Fibroblast of villous mesenchyme (primary cell): ENCODE measurements around the gene ABCA12. TPM values are rescaled to one million over a fixed set of nuclear protein-coding genes. Genes with fewer than 3 reads are reported as not detected.

Experiments used
- DNase-seq: peaks from one replicate; pipeline ENCODE4 v3.0.0-alpha.2; 2010; ENCODE audit warnings: low read depth
- H3K4me3 ChIP-seq: 2 replicates; pipeline ENCODE4 v1.5.1; 2011; ENCODE audit warnings: low read depth, mild to moderate bottlenecking, low read length
- CTCF ChIP-seq: IDR thresholded peaks from 2 replicates; pipeline ENCODE4 v1.5.1; 2012; ENCODE audit warnings: low read depth, mild to moderate bottlenecking, low read length; ENCODE audit not compliant: insufficient read depth
- total RNA-seq: library from RNA; depleted of rRNA; stranded (reverse); fragments of >200 nt; gene quantifications from 2 replicates; pipeline ENCODE4 v1.2.3, GENCODE V29; 2012

The ABCA12 gene
- total RNA-seq, 1 donor, result under 0.01 TPM

DNA sequence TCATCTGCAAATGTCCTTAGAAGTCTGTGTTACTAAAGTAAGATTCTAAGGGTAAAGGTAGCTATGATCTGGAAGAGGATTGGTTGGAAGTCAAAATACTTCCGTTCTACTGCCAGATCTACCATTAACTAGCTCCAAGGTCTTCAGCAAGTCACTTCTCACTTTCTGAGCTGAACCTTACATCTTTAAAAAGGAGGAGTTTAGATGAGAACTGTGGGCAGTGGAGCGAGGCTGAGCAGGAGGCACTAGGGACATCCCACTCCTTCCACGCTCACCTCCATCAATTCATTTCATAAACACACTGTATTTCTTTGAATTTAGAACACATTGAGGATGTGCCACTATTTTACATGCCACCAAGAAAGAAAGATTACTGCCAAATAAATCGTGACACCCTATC is 143.0 kb downstream of the ABCA12 start:
- TF ChIP-seq CTCF, result no peak
- no peak overlapping the region for H3K4me3 ChIP-seq
- no peak for DNase-seq

- DNase-seq, result no peak
- no peak for TF ChIP-seq CTCF
These were observed 145.5 kb downstream of the ABCA12 start for GRCh38 chr2:214992911-214993310.

DNA sequence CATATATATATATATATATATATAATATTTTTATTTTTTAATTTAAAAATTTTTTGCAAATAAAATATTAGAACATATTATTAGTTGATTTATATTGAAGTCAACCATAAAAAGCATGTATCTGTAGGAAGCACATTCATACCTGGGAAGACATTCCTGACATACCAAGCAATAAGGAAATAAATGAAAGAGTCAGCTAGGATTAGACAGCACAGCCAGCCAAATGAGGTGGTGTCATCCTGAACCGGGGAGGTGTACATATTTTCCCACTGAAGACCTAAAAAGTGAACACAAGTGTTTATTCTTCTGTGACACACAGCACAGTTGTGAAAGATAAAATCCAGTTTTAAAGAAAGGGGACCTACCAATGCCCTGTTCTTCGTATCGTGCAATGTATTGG is 149.2 kb downstream of the ABCA12 start:
- DNase-seq, result no peak
- H3K4me3 ChIP-seq, result no peak overlapping the region
- TF ChIP-seq CTCF, result no peak

More at GRCh38 chr2:214992911-214993310, 145.5 kb downstream of the ABCA12 start:
- H3K4me3 ChIP-seq, result no peak overlapping the region

DNA sequence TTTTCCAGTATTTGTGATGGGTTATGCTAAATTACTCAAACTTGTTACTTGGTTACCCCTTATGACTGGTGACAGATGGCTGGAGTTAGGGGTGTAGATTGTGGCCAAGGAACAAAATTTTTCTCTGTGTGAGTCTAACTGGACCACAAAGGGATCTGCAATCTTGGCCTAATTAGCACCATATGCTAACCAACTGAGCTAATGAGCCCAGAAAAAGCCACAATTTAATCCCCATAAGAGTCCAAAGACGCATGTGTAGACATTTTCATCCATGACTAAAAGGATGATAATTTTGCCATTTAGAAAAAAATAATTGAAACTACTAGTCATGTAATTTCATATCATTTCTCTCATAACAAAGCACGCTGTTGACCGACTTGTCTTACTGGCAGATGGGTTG is 151.2 kb downstream of the ABCA12 start:
- no peak overlapping the region for H3K4me3 ChIP-seq
- no peak for TF ChIP-seq CTCF
- DNase-seq, result no peak

DNA sequence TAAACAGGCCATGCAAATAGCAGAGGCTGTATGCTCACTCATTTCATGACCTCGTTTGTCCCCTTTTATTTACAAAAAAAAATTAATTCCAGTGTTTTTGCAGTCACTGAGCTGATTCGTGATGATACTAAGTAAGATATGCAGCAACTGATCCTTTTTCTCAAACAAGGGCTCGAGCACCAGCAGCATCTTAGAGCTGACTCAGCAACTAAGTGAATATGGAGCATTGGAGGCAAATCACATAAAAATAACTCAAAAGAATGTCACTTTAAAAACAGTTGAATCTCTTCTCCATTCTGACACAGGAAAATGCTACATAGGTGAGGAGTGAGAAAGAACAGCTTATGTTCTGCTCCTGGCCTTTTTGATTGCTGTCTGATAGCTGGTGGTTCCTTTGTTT is 152.8 kb downstream of the ABCA12 start:
- H3K4me3 ChIP-seq, result no peak overlapping the region
- no peak for TF ChIP-seq CTCF
- no peak for DNase-seq

DNA sequence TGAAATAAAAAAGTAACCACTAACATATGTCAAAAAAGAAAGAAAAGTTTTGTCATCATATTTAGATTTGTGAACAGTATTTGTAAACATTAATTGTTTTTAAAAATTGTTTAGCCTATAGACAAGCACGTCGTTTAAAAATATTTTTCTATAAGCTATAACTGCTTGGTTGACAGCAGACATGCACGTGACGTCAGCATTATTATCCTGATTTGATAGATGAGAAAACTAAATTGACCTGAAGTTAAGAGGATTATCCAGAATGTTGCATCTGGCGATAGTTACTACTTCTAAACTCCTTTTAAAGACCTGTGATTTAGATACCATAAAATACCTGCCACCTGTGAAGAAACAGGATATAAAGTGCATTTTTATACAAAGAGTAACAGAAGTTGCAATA is 172.0 kb downstream of the ABCA12 start:
- no peak overlapping the region for H3K4me3 ChIP-seq
- no peak for DNase-seq
- TF ChIP-seq CTCF, result no peak

- no peak overlapping the region for H3K4me3 ChIP-seq
- peak; percentile 3 for DNase-seq
- TF ChIP-seq CTCF, result no peak
These were observed 177.7 kb downstream of the ABCA12 start for GRCh38 chr2:214960677-214961076.
